Esophagus muscularis mucosa (tissue), 2 donors: ENCODE results near the gene BBOX1.

ENCODE experiments used
- EP300 ChIP-seq: sonication (generic); formaldehyde crosslinking; IDR thresholded peaks from one replicate; pipeline ENCODE4 v1.6.1; 2017; ENCODE audit warnings: antibody characterized with exemption
- POLR2A ChIP-seq: fragments of 450-650 bp; IDR thresholded peaks from one replicate; pipeline ENCODE4 v1.6.1; 2017; ENCODE audit warnings: antibody characterized with exemption, moderate library complexity, mild to moderate bottlenecking, low read depth

- TF ChIP-seq POLR2A: no peak
- no peak for TF ChIP-seq EP300
Observed at GRCh38 chr11:27024865-27025264, 15.8 kb upstream of the BBOX1 start.
